GM21367 (cell line): Measurements from ENCODE around the gene CGB3.

Source experiments
- ATAC-seq: cut with Tn5 transposase; IDR thresholded peaks from one replicate; pipeline ENCODE4 v1.9.1; 2021; ENCODE audit not compliant: unreplicated experiment

The CGB3 gene

GRCh38 chr19:49016067-49016839 is 7.9 kb downstream of the CGB3 start:
- ATAC-seq = no peak

- ATAC-seq = no peak
Observed at GRCh38 chr19:49014870-49015255, 9.3 kb downstream of the CGB3 start.

- no peak for ATAC-seq
Observed at GRCh38 chr19:49014123-49014869, 9.8 kb downstream of the CGB3 start.

- ATAC-seq = no peak
Observed at GRCh38 chr19:49011194-49011593, 12.9 kb downstream of the CGB3 start.

- ATAC-seq = no peak
Observed at GRCh38 chr19:49010453-49010852, 13.7 kb downstream of the CGB3 start.

GRCh38 chr19:49009828-49010227 is 14.3 kb downstream of the CGB3 start:
- ATAC-seq = no peak

GRCh38 chr19:49006905-49007304 is 17.2 kb downstream of the CGB3 start:
- no peak for ATAC-seq

GRCh38 chr19:49004964-49005614 is 19.0 kb downstream of the CGB3 start:
- ATAC-seq = no peak

- ATAC-seq = no peak
Observed at GRCh38 chr19:49004133-49004532, 20.0 kb downstream of the CGB3 start.

- no peak for ATAC-seq
Observed at GRCh38 chr19:48999481-49000325, 24.4 kb downstream of the CGB3 start.

GRCh38 chr19:48997972-48998371 is 26.2 kb downstream of the CGB3 start:
- ATAC-seq = no peak

GRCh38 chr19:48994035-48994386 is 30.1 kb downstream of the CGB3 start:
- ATAC-seq = no peak

- peak; percentile 71 for ATAC-seq
Observed at GRCh38 chr19:48993175-48994034, 30.7 kb downstream of the CGB3 start, which contains the start of the genes GYS1 and RUVBL2. Gene GYS1, minus strand, starts transcription at chr19:48993309. Its CDS starts 197 bp downstream, at chr19:48993112. Gene RUVBL2, plus strand, starts transcription at chr19:48993887. Its CDS starts 25 bp downstream, at chr19:48993912.

- peak; percentile 1 for ATAC-seq
Observed at GRCh38 chr19:48992581-48993174, 31.5 kb downstream of the CGB3 start.

- no peak for ATAC-seq
Observed at GRCh38 chr19:48991873-48992580, 32.1 kb downstream of the CGB3 start.

- ATAC-seq = no peak
Observed at GRCh38 chr19:48991011-48991609, 33.0 kb downstream of the CGB3 start.

- ATAC-seq = no peak
Observed at GRCh38 chr19:48990400-48990799, 33.7 kb downstream of the CGB3 start.

- no peak for ATAC-seq
Observed at GRCh38 chr19:48989701-48990291, 34.3 kb downstream of the CGB3 start.
